ENCODE results near the gene GBX2. TPM values are rescaled to one million over a fixed set of nuclear protein-coding genes. Genes with fewer than 3 reads are reported as not detected.

GBX2 gene
- total and polyA plus RNA-seq, 12 donors = 0.12 to 0.22 (median 0.15) TPM; not detected in 7

GRCh38 chr2:236167297-236168109 is 683 bp downstream of the GBX2 start:
- ATAC-seq = peak in 6 of 8 donors; percentile 25 to 53 (median 34)
- Histone ChIP-seq H3K27ac (no peak overlapping the region), H3K27me3 (peaks cover 74 to 100% (median 100%) of the 10 kb centered on the region in 7 donors), H3K36me3 (no peaks in the 10 kb centered on the region), H3K4me3 (peak overlapping the region; percentile 25 to 52 (median 40)), H3K4me1 (peaks cover 20 to 90% (median 64%) of the 10 kb centered on the region in 9 donors), H3K9me3 (no peaks in the 10 kb centered on the region)
- TF ChIP-seq, protein P1, sequence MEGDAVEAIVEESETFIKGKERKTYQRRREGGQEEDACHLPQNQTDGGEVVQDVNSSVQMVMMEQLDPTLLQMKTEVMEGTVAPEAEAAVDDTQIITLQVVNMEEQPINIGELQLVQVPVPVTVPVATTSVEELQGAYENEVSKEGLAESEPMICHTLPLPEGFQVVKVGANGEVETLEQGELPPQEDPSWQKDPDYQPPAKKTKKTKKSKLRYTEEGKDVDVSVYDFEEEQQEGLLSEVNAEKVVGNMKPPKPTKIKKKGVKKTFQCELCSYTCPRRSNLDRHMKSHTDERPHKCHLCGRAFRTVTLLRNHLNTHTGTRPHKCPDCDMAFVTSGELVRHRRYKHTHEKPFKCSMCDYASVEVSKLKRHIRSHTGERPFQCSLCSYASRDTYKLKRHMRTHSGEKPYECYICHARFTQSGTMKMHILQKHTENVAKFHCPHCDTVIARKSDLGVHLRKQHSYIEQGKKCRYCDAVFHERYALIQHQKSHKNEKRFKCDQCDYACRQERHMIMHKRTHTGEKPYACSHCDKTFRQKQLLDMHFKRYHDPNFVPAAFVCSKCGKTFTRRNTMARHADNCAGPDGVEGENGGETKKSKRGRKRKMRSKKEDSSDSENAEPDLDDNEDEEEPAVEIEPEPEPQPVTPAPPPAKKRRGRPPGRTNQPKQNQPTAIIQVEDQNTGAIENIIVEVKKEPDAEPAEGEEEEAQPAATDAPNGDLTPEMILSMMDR (IDR thresholded peaks at IDR 0.05) = peak in 7 of 9 donors; percentile 6 to 49 (median 33)
- no peak for DNase-seq
- 1% methylated on average over 77 to 112 of the region's 112 CpGs for WGBS, 2 donors
- intact Hi-C loops (cut with DNase I) = loop anchor here in 2 of 10 donors (5.0 to 10.0 kb wide), 2 partner anchors 363 to 390 kb away; no protein-coding TSS in a partner anchor

DNA sequence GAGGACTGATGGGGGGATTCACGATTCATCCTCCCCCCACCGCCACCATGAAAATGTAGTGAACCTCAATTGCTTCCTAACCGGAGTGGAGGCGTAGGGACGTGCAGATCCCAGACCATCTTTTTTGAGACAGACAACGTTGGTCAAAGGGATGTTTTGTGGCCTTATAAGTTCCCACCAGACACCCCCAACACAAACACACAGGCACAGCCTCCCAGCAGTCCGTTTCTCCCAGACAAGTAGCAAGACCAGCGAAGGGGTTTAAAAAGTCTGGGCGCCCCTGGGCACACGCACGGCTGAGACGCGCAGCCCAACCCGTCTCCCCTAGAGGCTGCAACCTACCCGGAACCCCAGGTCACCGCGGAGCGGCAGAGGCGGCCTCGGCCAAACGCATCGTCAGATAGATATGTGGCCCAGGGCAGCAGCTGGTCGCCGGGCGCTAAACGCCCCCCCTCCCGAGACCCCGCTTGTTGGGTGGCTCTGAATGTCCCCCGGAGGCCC is 1.3 kb downstream of the GBX2 start:
- Histone ChIP-seq H3K9me3 (no peaks in the 10 kb centered on the region), H3K27ac (no peak overlapping the region), H3K27me3 (peaks cover 74 to 100% (median 100%) of the 10 kb centered on the region in 7 donors), H3K4me1 (peaks cover 20 to 84% (median 59%) of the 10 kb centered on the region in 9 donors), H3K4me3 (peak overlapping the region; percentile 25 to 52 (median 40)), H3K36me3 (no peaks in the 10 kb centered on the region)
- no peak for ATAC-seq
- intact Hi-C loops (cut with DNase I) = loop anchor here in 2 of 10 donors (5.0 to 10.0 kb wide), 2 partner anchors 362 to 390 kb away; no protein-coding TSS in a partner anchor
- WGBS, 2 donors = 1 to 2% methylated on average over 29 of the region's 29 CpGs
- DNase-seq = no peak
- TF ChIP-seq, protein P1 (IDR thresholded peaks at IDR 0.05) = no peak

DNA sequence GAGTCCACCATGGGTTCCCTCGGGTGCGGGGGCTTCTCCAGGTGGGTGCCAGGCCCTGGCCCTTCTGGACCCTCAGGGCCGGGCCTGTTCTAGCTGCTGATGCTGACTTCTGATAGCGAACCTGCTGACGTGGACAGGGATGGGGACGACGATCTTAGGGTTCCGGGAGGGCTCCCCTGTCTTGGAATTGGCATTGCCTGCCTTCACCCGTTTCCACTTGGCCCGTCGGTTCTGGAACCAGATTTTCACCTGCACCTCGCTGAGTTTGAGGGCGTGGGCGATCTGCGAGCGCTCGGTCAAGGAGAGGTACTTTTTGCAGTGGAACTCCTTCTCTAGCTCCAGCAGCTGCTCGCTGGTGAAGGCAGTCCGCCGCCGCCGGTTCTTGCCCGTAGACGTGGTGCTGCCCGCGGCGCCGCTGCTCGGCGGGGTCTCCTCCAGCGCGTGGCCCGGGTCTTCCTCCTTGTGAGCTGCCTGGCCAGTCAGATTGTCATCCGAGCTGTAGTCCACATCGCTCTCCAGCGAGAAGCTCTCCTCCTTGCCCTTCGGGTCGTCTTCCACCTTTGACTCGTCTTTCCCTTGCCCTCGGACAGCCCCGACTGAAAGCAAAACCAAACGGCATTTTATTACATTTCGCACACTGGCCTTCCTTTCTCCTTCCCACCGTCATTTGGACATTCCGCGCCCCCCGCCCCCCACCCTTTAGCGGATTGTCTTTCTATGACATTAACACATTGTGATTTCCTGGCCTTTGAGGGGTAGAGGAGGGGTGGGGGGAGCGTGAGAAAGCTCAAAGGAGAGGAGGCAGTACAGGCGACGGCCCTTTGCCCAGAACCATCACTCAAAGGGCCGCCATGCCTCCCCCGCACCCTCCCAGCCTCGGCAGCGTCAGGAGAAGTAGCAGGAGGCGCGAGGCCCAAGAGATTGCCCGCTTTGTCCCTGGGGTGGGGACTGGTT is 2.1 kb downstream of the GBX2 start:
- H3K27ac ChIP-seq = no peak overlapping the region
- peak overlapping the region in 7 of 10 donors; percentile 3 to 52 (median 41) for H3K4me3 ChIP-seq
- intact Hi-C loops (cut with DNase I) = loop anchor here in 2 of 10 donors (5.0 to 10.0 kb wide), 2 partner anchors 361 to 389 kb away; no protein-coding TSS in a partner anchor
- DNase-seq (no peak), ATAC-seq (no peak)
- no peaks in the 10 kb centered on the region for H3K36me3 ChIP-seq
- WGBS, 2 donors = 5 to 8% methylated on average over 58 of the region's 58 CpGs
- TF ChIP-seq, protein P1 (IDR thresholded peaks at IDR 0.05) = no peak
- peaks cover 20 to 76% (median 54%) of the 10 kb centered on the region in 9 donors for H3K4me1 ChIP-seq
- H3K27me3 ChIP-seq = peaks cover 67 to 100% (median 100%) of the 10 kb centered on the region in 7 donors
- H3K9me3 ChIP-seq = no peaks in the 10 kb centered on the region
